GM18907 (cell line): ENCODE data around the gene MFAP2.

Source experiments
- ATAC-seq: cut with Tn5 transposase; IDR thresholded peaks from one replicate; pipeline ENCODE4 v1.9.1; 2021; ENCODE audit warnings: mild to moderate bottlenecking, moderate library complexity; ENCODE audit not compliant: unreplicated experiment

Gene MFAP2

DNA sequence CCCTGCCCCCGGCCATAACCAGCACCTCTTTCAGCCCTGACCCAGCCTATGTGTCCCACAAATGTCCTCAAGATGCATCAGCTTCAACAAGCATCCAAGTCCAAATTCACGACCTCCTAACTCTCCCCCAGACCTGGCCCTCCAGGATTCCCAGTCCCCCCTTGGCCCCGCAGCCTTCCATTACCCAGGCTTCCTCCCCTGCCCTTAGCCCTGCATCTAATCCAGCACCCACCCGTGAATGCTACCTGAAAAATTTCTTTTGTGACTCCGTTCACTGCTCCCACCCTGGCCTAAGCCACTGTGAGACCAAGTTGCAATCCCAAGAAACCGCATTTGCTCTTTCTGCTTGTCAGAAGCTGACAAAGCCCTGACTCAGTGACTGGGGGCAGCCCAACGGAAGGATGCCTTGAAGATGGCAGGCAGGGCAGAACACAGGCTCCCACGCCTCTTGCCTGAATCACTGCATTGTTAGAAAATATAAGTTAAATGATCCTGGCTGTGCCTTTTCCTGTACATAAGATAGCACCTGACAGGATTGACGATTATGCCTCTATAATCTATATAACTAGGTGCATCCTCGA is 939 bp upstream of the MFAP2 start:
- no peak for ATAC-seq

DNA sequence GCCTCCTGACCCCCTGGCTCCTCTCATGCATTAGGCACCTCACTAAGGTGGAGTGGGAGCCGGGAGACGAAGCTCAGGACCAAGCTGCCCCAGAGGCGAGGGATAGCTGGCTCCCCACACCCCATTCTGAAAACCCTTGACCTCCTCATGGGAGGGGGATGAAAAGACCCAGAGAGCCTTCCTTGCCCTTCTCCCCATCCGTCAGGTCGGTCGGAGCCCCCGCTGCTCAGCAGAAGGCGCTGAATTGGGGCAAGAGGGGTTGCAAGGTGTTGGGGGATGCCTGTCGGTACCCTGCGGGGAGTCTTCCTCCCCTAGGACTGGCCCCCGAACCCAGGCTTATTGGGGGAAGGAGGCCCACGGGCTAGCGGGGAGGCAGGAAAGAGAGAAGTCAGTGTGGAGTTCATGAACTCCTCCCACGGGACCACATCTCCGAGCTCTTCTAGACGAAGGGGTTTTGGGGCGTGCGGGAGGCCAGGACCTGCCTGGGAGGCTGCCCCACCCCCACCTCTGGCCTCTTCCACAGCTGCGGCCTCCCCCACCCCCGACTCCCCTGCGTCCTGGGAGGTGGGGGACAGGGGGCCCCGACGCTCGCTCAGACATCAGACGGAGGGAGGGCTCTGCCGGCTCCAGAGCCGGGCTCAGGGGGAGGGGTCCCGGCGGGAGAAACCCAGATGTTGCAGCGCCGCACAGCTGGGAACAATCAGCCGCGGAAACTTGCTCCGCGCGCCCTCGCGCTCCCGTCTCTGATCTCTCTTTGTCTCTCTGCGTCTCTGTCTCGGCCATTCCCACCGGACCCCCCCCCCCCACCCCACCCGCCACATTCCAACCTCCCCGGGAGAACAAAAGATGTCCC is 719 bp downstream of the MFAP2 start:
- ATAC-seq = no peak

GRCh38 chr1:16978567-16979474 is 1.6 kb downstream of the MFAP2 start:
- ATAC-seq = no peak

GRCh38 chr1:16978139-16978538 is 2.3 kb downstream of the MFAP2 start:
- no peak for ATAC-seq

DNA sequence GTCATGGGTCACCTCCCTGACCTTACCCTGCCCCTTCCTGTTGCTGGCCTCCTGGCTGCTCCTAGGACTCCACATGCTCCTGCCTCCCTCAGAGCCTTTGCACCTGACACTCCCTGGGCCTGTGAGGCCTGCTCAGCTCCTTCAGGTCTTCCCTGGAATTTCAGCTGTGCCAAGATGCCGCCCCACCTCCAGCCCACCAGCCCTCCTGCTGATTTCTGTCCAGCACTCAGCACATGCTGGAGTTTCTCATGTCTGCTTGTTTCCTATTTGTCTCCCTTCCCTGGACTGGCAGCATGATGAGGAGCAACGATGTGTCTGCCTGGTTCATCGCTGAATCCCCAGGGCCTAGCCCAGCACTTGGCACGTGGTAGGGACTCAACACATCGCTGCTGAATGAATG is 3.0 kb downstream of the MFAP2 start:
- ATAC-seq = no peak

GRCh38 chr1:16976966-16977365 is 3.5 kb downstream of the MFAP2 start:
- no peak for ATAC-seq

- no peak for ATAC-seq
Measured at GRCh38 chr1:16975838-16976237, 4.6 kb downstream of the MFAP2 start.

GRCh38 chr1:16975211-16975610 is 5.2 kb downstream of the MFAP2 start:
- no peak for ATAC-seq

- ATAC-seq = no peak
Measured at GRCh38 chr1:16973215-16973614, 7.2 kb downstream of the MFAP2 start.

GRCh38 chr1:16972189-16972895 is 8.1 kb downstream of the MFAP2 start:
- ATAC-seq = no peak

- no peak for ATAC-seq
Measured at GRCh38 chr1:16971341-16972188, 8.9 kb downstream of the MFAP2 start.

GRCh38 chr1:16970132-16970910 is 10.1 kb downstream of the MFAP2 start:
- no peak for ATAC-seq

GRCh38 chr1:16969651-16970050 is 10.8 kb downstream of the MFAP2 start:
- ATAC-seq = no peak

- ATAC-seq = no peak
Measured at GRCh38 chr1:16969057-16969611, 11.3 kb downstream of the MFAP2 start.

- ATAC-seq = no peak
Measured at GRCh38 chr1:16968372-16968771, 12.0 kb downstream of the MFAP2 start.

DNA sequence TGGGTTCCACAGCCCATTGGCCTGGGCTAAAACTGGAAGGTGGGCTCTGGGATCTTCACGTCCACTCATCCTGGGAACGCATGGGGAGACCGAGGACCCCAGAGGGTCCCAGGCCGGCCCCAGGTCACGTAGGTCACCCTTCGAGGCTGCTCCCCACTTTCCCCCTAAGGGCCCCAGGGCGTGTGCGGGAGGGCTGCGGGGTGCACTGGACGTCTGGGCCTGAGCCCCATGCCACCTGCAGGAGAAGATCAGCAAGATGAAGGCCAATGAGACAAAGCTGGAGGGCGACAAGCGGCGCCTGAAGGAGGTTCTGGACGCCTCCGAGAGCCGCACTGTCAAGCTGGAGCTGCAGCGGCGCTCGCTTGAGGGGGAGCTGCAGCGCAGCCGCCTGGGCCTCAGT is 12.5 kb downstream of the MFAP2 start:
- no peak for ATAC-seq

- ATAC-seq = no peak
Measured at GRCh38 chr1:16967095-16967575, 13.3 kb downstream of the MFAP2 start.

DNA sequence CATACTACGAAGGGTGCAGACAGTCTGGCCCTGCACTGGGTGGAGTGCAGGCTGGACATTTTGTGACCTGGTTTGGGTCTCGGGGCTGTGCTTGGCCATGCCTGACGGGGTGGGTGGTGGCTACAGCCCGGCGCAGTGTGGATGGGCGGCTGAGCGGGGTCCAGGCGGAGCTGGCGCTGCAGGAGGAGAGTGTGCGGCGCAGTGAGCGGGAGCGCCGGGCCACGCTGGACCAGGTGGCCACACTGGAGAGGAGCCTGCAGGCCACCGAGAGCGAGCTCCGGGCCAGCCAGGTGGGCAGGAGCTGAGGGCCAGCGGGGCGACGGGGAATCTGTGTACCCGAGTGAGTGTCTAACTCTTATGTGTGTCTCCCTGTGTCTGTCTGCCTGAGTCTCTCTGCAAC is 14.1 kb downstream of the MFAP2 start:
- no peak for ATAC-seq
